Measurements from ENCODE around the gene BTBD16. TPM values are rescaled to one million over a fixed set of nuclear protein-coding genes. Genes with fewer than 3 reads are reported as not detected.

The BTBD16 gene
- total RNA-seq, 4 donors from 2014 or later: not detected

GRCh38 chr10:122281018-122281626, 10.0 kb downstream of the BTBD16 start:
- no peaks in the 10 kb centered on the region for H3K36me3 ChIP-seq
- no peaks in the 10 kb centered on the region for H3K9me3 ChIP-seq
- 89 to 92% methylated on average over 7 of the region's 7 CpGs for WGBS, 2 donors
- H3K27ac ChIP-seq: no peak overlapping the region
- no peak for DNase-seq
- intact Hi-C loops (cut with DNase I): no loop called here
- H3K4me1 ChIP-seq: no peaks in the 10 kb centered on the region
- no peaks in the 10 kb centered on the region for H3K27me3 ChIP-seq
- TF ChIP-seq, protein P1, sequence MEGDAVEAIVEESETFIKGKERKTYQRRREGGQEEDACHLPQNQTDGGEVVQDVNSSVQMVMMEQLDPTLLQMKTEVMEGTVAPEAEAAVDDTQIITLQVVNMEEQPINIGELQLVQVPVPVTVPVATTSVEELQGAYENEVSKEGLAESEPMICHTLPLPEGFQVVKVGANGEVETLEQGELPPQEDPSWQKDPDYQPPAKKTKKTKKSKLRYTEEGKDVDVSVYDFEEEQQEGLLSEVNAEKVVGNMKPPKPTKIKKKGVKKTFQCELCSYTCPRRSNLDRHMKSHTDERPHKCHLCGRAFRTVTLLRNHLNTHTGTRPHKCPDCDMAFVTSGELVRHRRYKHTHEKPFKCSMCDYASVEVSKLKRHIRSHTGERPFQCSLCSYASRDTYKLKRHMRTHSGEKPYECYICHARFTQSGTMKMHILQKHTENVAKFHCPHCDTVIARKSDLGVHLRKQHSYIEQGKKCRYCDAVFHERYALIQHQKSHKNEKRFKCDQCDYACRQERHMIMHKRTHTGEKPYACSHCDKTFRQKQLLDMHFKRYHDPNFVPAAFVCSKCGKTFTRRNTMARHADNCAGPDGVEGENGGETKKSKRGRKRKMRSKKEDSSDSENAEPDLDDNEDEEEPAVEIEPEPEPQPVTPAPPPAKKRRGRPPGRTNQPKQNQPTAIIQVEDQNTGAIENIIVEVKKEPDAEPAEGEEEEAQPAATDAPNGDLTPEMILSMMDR (IDR thresholded peaks at IDR 0.05): no peak
- TF ChIP-seq POLR2A (IDR thresholded peaks at IDR 0.05): no peak
- H3K4me3 ChIP-seq: no peak overlapping the region

DNA sequence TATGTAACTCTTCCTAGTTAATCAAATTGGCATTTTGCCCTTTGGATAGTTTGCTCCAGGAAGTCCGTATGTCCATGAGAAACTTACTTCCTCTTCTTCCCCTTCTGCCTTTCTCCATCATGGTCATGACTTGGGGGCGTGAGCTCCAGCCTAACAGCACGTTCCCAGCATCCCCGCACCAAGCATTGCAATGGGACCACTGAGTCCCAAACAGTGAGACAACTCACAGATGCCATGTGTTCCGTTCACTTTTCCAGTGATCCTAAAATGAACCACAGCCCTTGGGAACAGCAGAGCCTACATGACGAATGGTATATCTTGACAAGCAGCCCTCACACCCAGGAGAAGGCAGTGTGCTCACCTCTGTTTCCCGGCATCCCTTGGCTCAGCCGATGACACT, 10.7 kb downstream of the BTBD16 start:
- Histone ChIP-seq H3K27me3 (no peaks in the 10 kb centered on the region), H3K4me3 (no peak overlapping the region), H3K36me3 (no peaks in the 10 kb centered on the region), H3K9me3 (no peaks in the 10 kb centered on the region), H3K4me1 (peaks cover 0 to 2% (median 1%) of the 10 kb centered on the region in 3 donors), H3K27ac (no peak overlapping the region)
- TF ChIP-seq, protein P1 (IDR thresholded peaks at IDR 0.05): no peak
- no peak for TF ChIP-seq POLR2A (IDR thresholded peaks at IDR 0.05)
- 75 to 82% methylated on average over 8 of the region's 8 CpGs for WGBS, 2 donors
- no peak for DNase-seq
- intact Hi-C loops (cut with DNase I): no loop called here

DNA sequence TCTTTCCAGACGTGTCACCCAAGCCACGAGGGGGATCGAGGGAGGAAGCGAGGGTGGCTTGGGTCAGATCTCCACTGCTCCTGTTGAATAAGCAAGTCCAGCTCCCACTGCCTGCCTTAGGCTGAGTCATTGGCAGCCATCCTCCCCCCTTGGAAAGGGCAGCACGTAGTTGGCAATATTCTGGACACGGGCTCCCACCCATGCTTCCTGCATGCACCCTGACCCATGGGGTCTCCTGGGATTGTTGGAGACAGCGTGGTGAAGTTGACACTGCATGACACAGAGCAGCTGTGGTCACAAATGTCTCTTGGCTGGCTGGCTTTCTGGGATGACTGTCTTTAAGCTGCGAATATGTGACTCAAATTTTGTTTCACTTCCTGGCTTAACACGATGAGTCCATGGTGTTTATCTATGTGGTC, 11.2 kb downstream of the BTBD16 start:
- 57 to 68% methylated on average over 3 to 6 of the region's 9 CpGs for WGBS, 2 donors
- intact Hi-C loops (cut with DNase I): no loop called here

DNA sequence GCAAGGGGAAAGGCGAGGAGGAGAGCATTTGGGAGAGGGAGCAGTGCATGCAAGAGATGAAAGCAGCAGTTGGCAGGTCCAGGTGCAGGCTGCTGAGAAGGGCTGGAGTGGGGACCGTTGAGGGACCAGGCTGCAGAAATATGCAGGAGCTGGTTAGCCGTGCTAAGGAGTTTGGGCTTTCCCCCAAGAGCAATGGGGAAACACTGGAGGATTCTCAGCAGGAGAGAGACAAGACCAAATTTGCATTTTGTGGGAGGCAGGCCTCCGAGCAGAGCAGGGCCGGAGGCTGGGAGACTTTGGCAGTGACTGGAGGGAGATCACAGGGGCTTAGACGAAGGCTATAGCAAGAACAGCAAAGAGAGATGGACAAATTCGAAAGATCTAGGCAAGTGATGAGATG, 11.8 kb downstream of the BTBD16 start:
- TF ChIP-seq, protein P1 (IDR thresholded peaks at IDR 0.05): no peak
- TF ChIP-seq POLR2A (IDR thresholded peaks at IDR 0.05): no peak
- H3K36me3 ChIP-seq: no peaks in the 10 kb centered on the region
- no peak for DNase-seq
- WGBS, 2 donors: 62 to 73% methylated on average over 7 of the region's 7 CpGs
- no peak overlapping the region for H3K27ac ChIP-seq
- intact Hi-C loops (cut with DNase I): no loop called here
- H3K4me1 ChIP-seq: peaks cover 0 to 12% (median 7%) of the 10 kb centered on the region in 3 donors
- H3K27me3 ChIP-seq: no peaks in the 10 kb centered on the region
- no peaks in the 10 kb centered on the region for H3K9me3 ChIP-seq
- no peak overlapping the region for H3K4me3 ChIP-seq

More for the DNA sequence above, 11.2 kb downstream of the BTBD16 start:
- no peak overlapping the region for H3K4me3 ChIP-seq
- peaks cover 0 to 7% (median 6%) of the 10 kb centered on the region in 3 donors for H3K4me1 ChIP-seq
- TF ChIP-seq, protein P1 (IDR thresholded peaks at IDR 0.05): no peak
- no peak for TF ChIP-seq POLR2A (IDR thresholded peaks at IDR 0.05)
- H3K27ac ChIP-seq: no peak overlapping the region
- H3K36me3 ChIP-seq: no peaks in the 10 kb centered on the region
- H3K9me3 ChIP-seq: no peaks in the 10 kb centered on the region
- no peak for DNase-seq
- H3K27me3 ChIP-seq: no peaks in the 10 kb centered on the region

- Histone ChIP-seq H3K27ac (no peak overlapping the region), H3K36me3 (no peaks in the 10 kb centered on the region), H3K4me1 (peaks cover 0 to 12% (median 7%) of the 10 kb centered on the region in 3 donors), H3K27me3 (no peaks in the 10 kb centered on the region), H3K9me3 (no peaks in the 10 kb centered on the region), H3K4me3 (no peak overlapping the region)
- WGBS, 2 donors: 76 to 84% methylated on average over 9 to 10 of the region's 17 CpGs
- no peak for TF ChIP-seq POLR2A (IDR thresholded peaks at IDR 0.05)
- TF ChIP-seq, protein P1 (IDR thresholded peaks at IDR 0.05): no peak
- intact Hi-C loops (cut with DNase I): no loop called here
- no peak for DNase-seq
Observed at GRCh38 chr10:122285506-122286444, 14.7 kb downstream of the BTBD16 start.
